ENCODE data around the gene MYMX.
A peak's percentile ranks its signal among the peaks of the same experiment; 100 is the strongest.

Gene MYMX

DNA sequence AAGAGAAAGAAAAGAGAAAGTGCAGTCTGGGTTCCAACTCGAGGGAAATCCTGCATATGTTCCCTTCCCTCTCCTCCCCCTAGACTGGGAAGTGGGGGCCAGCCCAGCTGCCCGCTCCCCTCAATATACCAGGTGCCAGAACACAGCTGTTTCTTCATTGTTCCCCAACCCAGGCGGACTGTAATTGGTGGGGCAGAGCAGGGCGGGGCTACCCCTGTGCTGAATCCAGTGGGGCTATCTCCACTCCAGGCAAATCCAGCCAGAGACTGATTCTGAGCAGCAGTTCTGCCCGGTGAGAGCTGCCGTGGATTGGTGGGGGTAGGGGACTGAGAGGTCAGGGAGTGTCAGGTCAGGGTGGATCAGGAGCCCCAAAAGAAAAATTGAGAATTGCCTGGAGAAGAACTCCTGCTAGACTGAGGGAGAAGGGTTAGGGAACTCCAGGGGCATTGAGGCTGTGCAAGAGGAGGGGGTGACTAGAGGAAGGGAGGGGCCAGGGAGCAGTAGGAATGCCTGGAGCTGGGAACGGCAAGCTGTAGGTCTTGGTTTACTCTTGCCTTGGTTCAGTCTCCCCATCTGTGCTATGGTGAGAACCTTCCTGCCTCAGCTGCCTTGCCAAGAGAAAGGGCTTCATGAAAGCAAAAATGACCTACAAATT lies at the start of gene MYMX:
TSS of gene MYMX (plus strand) at position 250 of the 655 bp plus-strand sequence. CDS start 546 bp downstream, outside the sequence.
- TF ChIP-seq, protein P1, sequence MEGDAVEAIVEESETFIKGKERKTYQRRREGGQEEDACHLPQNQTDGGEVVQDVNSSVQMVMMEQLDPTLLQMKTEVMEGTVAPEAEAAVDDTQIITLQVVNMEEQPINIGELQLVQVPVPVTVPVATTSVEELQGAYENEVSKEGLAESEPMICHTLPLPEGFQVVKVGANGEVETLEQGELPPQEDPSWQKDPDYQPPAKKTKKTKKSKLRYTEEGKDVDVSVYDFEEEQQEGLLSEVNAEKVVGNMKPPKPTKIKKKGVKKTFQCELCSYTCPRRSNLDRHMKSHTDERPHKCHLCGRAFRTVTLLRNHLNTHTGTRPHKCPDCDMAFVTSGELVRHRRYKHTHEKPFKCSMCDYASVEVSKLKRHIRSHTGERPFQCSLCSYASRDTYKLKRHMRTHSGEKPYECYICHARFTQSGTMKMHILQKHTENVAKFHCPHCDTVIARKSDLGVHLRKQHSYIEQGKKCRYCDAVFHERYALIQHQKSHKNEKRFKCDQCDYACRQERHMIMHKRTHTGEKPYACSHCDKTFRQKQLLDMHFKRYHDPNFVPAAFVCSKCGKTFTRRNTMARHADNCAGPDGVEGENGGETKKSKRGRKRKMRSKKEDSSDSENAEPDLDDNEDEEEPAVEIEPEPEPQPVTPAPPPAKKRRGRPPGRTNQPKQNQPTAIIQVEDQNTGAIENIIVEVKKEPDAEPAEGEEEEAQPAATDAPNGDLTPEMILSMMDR (IDR thresholded peaks at IDR 0.05), result no peak
- no peak within 1 kb of the TSS for H3K27ac Mint-ChIP-seq
- peaks cover 34% of the 10 kb centered on the region for H3K4me1 Mint-ChIP-seq
- H3K4me3 Mint-ChIP-seq, result peak within 1 kb of the TSS; percentile 37
- peaks cover 3% of the 10 kb centered on the region for H3K27me3 Mint-ChIP-seq (ENCODE audit: low read depth, poor library complexity)
- H3K36me3 Mint-ChIP-seq (ENCODE audit: low read depth), result no peaks in the 10 kb centered on the region
- DNase-seq, result peak; percentile 25
- H3K9me3 Mint-ChIP-seq, result no peaks in the 10 kb centered on the region

DNA sequence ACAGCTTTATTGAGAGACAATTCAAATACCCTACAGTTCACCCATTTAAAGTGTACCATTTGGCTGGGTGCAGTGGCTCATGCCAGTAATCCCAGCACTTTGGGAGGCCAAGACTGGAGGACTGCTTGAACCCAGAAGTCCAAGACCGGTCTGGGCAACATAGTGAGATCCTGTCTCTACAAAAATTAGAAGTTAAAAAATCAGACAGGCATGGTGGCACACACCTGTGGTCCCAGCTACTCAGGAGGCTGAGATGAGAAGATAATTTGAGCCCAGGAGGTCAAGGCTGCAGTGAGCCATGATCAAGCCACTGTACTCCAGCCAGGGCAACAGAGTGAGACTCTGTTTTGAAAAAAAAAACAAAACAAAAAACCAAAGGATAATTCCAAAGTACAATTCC lies 49.2 kb upstream of the MYMX start:
- TF ChIP-seq, protein P1 (IDR thresholded peaks at IDR 0.05), result no peak
- no peak overlapping the region for H3K4me3 Mint-ChIP-seq
- H3K4me1 Mint-ChIP-seq, result peaks cover 30% of the 10 kb centered on the region
- H3K27ac Mint-ChIP-seq, result no peak overlapping the region
- peaks cover 38% of the 10 kb centered on the region for H3K27me3 Mint-ChIP-seq (ENCODE audit: low read depth, poor library complexity)
- no peaks in the 10 kb centered on the region for H3K9me3 Mint-ChIP-seq
- DNase-seq, result no peak
- H3K36me3 Mint-ChIP-seq (ENCODE audit: low read depth), result no peaks in the 10 kb centered on the region

DNA sequence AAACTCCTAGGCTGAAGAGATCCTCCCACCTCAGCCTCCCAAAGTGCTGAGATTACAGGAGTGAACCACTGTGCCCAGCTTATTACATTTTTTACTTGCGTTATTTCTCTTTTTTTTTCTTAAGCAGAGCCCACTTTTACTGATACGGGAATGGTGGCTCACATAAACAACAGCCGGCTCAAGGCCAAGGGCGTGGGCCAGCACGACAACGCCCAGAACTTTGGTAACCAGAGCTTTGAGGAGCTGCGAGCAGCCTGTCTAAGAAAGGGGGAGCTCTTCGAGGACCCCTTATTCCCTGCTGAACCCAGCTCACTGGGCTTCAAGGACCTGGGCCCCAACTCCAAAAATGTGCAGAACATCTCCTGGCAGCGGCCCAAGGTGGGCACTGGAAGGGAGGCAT lies 47.6 kb upstream of the MYMX start:
- Mint-ChIP-seq H3K27ac (no peak overlapping the region), H3K36me3 (ENCODE audit: low read depth) (no peaks in the 10 kb centered on the region), H3K27me3 (ENCODE audit: low read depth, poor library complexity) (peaks cover 32% of the 10 kb centered on the region), H3K4me1 (peaks cover 35% of the 10 kb centered on the region), H3K9me3 (no peaks in the 10 kb centered on the region), H3K4me3 (no peak overlapping the region)
- DNase-seq, result no peak
- TF ChIP-seq, protein P1 (IDR thresholded peaks at IDR 0.05), result no peak

DNA sequence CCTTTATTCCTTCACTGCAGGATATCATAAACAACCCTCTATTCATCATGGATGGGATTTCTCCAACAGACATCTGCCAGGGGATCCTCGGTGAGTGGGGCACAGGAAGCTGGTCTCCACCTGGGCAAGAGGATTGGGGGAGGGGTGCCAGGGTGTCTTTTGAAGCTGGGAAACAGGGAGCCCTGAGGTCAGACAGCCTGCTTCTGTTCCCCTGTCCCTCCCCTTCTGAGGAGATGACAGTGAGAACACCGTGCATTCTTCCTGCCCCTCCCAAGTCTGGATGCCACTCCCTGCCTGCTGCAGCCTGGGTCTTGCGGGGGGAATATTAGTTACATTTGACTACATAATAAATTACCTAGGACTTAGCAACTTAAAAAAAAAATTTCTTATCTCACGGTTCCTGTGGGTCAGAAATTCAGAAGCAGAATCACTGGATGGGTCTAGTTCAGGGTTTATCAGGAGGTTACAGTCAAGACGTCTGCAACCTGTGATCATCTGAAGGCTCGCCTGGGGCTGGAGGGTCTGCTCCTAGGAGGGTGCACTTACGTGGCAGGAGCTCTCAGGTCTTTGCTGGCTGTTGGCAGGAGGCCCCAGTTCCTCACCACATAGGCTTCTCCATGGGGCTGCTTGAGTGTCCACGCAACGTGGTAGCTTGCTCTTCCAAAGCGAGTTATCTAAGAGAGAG lies 46.7 kb upstream of the MYMX start:
- TF ChIP-seq, protein P1 (IDR thresholded peaks at IDR 0.05), result no peak
- Mint-ChIP-seq H3K9me3 (no peaks in the 10 kb centered on the region), H3K27me3 (ENCODE audit: low read depth, poor library complexity) (peaks cover 28% of the 10 kb centered on the region), H3K4me1 (peaks cover 31% of the 10 kb centered on the region), H3K4me3 (no peak overlapping the region), H3K27ac (no peak overlapping the region), H3K36me3 (ENCODE audit: low read depth) (no peaks in the 10 kb centered on the region)
- DNase-seq, result no peak

DNA sequence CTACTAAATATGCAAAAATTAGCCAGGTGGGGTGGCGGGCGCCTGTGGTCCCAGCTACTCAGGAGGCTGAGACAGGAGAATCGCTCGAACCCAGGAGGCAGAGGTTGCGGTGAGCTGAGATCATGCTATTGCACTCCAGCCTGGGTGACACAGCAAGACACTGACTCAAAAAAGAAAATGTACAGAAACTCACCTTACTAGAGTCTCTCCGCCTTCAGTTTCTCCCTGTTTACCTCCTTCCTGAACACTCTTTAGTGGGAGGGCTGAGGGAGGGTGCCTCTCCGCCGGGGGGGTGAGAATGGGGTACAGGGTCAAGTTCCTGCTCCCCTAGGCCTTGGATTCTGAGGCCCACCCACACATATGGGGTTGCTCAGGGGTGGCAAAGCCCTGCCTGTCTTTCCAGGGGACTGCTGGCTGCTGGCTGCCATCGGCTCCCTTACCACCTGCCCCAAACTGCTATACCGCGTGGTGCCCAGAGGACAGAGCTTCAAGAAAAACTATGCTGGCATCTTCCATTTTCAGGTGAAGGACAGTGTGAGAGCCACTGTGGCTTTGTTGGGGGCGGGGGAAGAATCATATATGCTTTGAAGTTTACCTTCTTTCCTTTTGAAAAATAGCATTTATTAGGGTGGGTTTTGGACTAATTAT lies 44.7 kb upstream of the MYMX start:
- H3K9me3 Mint-ChIP-seq, result no peaks in the 10 kb centered on the region
- DNase-seq, result no peak
- TF ChIP-seq, protein P1 (IDR thresholded peaks at IDR 0.05), result no peak
- peaks cover 24% of the 10 kb centered on the region for H3K4me1 Mint-ChIP-seq
- peaks cover 20% of the 10 kb centered on the region for H3K27me3 Mint-ChIP-seq (ENCODE audit: low read depth, poor library complexity)
- no peaks in the 10 kb centered on the region for H3K36me3 Mint-ChIP-seq (ENCODE audit: low read depth)
- no peak overlapping the region for H3K4me3 Mint-ChIP-seq
- no peak overlapping the region for H3K27ac Mint-ChIP-seq
